GM12874 (cell line): Measurements from ENCODE around the gene IFI35.

Experiments used
- TF ChIP-seq, protein P1 (sequence below): IDR thresholded peaks from 2 replicates; pipeline ENCODE4 v1.5.1; 2011; ENCODE audit warnings: low read depth, mild to moderate bottlenecking, control low read depth, low read length, moderate library complexity; ENCODE audit not compliant: insufficient read depth

IFI35 gene

DNA sequence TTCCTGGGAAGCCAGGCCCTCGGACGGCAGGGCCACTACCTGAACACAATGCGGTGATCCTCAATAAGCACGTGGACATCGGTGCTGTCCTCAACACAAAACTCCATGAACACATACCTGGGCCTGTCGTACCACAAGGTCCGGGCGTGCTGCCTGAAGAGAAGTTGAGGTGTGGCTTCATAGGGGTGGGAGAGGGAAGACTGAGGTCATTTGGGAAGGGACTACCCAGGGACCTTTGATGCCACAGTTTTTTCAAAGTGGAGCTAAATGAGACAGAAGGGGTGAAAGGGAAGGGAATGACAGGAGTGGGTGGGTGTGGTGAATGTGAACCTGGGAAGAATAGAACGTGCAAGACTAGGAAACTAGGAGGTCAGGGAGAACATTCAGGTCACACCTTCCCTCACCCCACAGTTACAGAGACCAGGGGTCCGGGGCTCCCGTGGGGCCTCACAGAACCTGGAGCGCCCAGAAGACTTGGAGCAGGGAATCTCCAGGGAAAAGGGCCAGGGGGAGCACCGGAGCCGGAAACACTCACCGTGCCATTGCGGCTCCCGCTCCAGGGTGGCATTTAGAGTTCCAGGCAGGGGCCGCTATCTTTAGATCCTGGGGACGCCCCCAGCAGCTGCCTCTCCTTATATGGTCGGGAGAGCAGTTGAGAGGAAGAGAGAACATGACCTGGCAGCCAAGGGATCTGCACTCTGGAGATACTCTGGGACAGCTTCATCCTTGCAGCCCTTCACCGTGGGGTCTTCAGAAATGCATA, 26.9 kb upstream of the IFI35 start, which contains the start of gene PTGES3L:
PTGES3L (minus strand) TSS at position 570 of the 763 bp plus-strand sequence; CDS start at position 543, 27 bp downstream.
- TF ChIP-seq, protein P1, sequence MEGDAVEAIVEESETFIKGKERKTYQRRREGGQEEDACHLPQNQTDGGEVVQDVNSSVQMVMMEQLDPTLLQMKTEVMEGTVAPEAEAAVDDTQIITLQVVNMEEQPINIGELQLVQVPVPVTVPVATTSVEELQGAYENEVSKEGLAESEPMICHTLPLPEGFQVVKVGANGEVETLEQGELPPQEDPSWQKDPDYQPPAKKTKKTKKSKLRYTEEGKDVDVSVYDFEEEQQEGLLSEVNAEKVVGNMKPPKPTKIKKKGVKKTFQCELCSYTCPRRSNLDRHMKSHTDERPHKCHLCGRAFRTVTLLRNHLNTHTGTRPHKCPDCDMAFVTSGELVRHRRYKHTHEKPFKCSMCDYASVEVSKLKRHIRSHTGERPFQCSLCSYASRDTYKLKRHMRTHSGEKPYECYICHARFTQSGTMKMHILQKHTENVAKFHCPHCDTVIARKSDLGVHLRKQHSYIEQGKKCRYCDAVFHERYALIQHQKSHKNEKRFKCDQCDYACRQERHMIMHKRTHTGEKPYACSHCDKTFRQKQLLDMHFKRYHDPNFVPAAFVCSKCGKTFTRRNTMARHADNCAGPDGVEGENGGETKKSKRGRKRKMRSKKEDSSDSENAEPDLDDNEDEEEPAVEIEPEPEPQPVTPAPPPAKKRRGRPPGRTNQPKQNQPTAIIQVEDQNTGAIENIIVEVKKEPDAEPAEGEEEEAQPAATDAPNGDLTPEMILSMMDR = no peak

DNA sequence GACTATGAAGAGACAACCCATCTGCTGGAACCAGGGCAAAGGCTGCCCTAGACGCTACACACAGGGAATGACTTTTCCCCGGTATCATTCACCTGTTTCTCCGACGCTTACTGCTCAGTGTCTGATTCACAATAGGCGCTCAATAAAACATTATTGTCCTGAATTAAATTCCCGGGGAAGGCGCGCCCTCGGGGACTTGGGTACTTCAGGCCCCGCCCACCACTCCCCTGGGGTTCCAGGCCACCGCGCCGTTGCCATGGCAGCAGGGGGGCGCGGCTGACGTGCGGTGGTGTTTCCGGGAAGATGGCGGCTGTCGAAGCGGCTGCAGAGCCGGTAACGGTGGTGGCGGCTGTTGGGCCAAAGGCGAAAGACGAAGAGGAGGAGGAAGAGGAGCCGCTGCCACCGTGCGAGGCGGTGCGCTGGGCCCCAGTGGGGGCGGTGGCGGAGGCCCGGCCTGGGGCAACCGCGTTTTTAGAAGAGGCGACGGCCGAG, 26.3 kb upstream of the IFI35 start, which contains the start of gene RUNDC1:
RUNDC1 (plus strand) TSS at position 292 of the 492 bp plus-strand sequence; CDS start at position 304, 12 bp downstream.
- TF ChIP-seq, protein P1 = no peak

- TF ChIP-seq, protein P1 = peak; percentile 34; the same call in 1 of the 2 replicates
Measured at GRCh38 chr17:42980766-42981397, 25.7 kb upstream of the IFI35 start.

GRCh38 chr17:42982266-42982665, 24.3 kb upstream of the IFI35 start:
- TF ChIP-seq, protein P1 = no peak

- TF ChIP-seq, protein P1 = no peak
Measured at GRCh38 chr17:42985225-42985624, 21.4 kb upstream of the IFI35 start.

- TF ChIP-seq, protein P1 = no peak
Measured at GRCh38 chr17:42989141-42989540, 17.4 kb upstream of the IFI35 start.
